ENCODE results near the gene ARFIP1.

ARFIP1 gene

GRCh38 chr4:152900395-152900794 is 120.6 kb downstream of the ARFIP1 start:
- DNase-seq, result no peak

- no peak for DNase-seq
Measured at GRCh38 chr4:152901205-152901604, 121.5 kb downstream of the ARFIP1 start.

GRCh38 chr4:152903658-152904057 is 123.9 kb downstream of the ARFIP1 start:
- no peak for DNase-seq

- no peak for DNase-seq
Measured at GRCh38 chr4:152909901-152910300, 130.1 kb downstream of the ARFIP1 start.

- no peak for DNase-seq
Measured at GRCh38 chr4:152910521-152910920, 130.8 kb downstream of the ARFIP1 start.

GRCh38 chr4:152917543-152918395 is 138.0 kb downstream of the ARFIP1 start:
- DNase-seq, result no peak

- DNase-seq, result no peak
Measured at GRCh38 chr4:152919826-152920225, 140.1 kb downstream of the ARFIP1 start.

GRCh38 chr4:152920768-152921167 is 141.0 kb downstream of the ARFIP1 start:
- no peak for DNase-seq

GRCh38 chr4:152921284-152921683 is 141.5 kb downstream of the ARFIP1 start:
- no peak for DNase-seq

- DNase-seq, result no peak
Measured at GRCh38 chr4:152925851-152926250, 146.1 kb downstream of the ARFIP1 start.

- no peak for DNase-seq
Measured at GRCh38 chr4:152926959-152927358, 147.2 kb downstream of the ARFIP1 start.

- no peak for DNase-seq
Measured at GRCh38 chr4:152927737-152928136, 148.0 kb downstream of the ARFIP1 start.

- no peak for DNase-seq
Measured at GRCh38 chr4:152928286-152928685, 148.5 kb downstream of the ARFIP1 start.

- no peak for DNase-seq
Measured at GRCh38 chr4:152929888-152930287, 150.1 kb downstream of the ARFIP1 start.

- no peak for DNase-seq
Measured at GRCh38 chr4:152935143-152935542, 155.4 kb downstream of the ARFIP1 start.

- no peak for DNase-seq
Measured at GRCh38 chr4:152935631-152936445, 156.1 kb downstream of the ARFIP1 start, which contains the start of gene FHDC1. Gene FHDC1, plus strand, starts transcription at chr4:152936323. Its CDS starts 6,735 bp downstream, at chr4:152943058.

GRCh38 chr4:152936446-152937335 is 156.9 kb downstream of the ARFIP1 start:
- no peak for DNase-seq

- DNase-seq, result no peak
Measured at GRCh38 chr4:152937336-152938236, 157.8 kb downstream of the ARFIP1 start.

- no peak for DNase-seq
Measured at GRCh38 chr4:152938237-152938947, 158.6 kb downstream of the ARFIP1 start.

GRCh38 chr4:152939621-152940020 is 159.9 kb downstream of the ARFIP1 start:
- no peak for DNase-seq

GRCh38 chr4:152940461-152940860 is 160.7 kb downstream of the ARFIP1 start:
- no peak for DNase-seq

Measured in amniotic stem cell (primary cell).